K562 (cell line): ENCODE measurements around the gene CD14.

ENCODE experiments used
- ARNT ChIP-seq, 2 experiments: fragments of 450-650 bp; IDR thresholded peaks; 2 replicates each; pipeline ENCODE4 v1.6.1; 2016; ENCODE audit warnings: mild to moderate bottlenecking in 1 of 2
- CHD1 ChIP-seq: fragments of 200-600 bp; sonication (generic); IDR thresholded peaks from one replicate; pipeline ENCODE4 v1.6.1; 2012; ENCODE audit warnings: mild to moderate bottlenecking, moderate library complexity, low read length, inconsistent platforms
- CTCF ChIP-seq, 3 experiments: IDR thresholded peaks in 2 of 3; conservative IDR thresholded peaks in 1 of 3; 2 replicates each; pipeline ENCODE4 v1.5.1; 2011 to 2012; ENCODE audit warnings: low read length in 3 of 3, mild to moderate bottlenecking in 3 of 3, control low read depth in 2 of 3, improper control_type of control experiment in 1 of 3, inconsistent platforms in 1 of 3, low read depth in 1 of 3, mixed read lengths in 1 of 3, moderate library complexity in 1 of 3; ENCODE audit not compliant: insufficient read depth in 2 of 3
- HMGN3 ChIP-seq: IDR thresholded peaks from 2 replicates; pipeline ENCODE4 v1.6.1; 2011; ENCODE audit warnings: borderline replicate concordance, low read depth, mild to moderate bottlenecking, mixed read lengths, low read length; ENCODE audit not compliant: insufficient read length; ENCODE audit errors: extremely low read depth
- NFRKB ChIP-seq: fragments of 450-650 bp; IDR thresholded peaks from 2 replicates; pipeline ENCODE4 v1.6.1; 2016; ENCODE audit warnings: low read depth
- POLR2A ChIP-seq: fragments of 450-650 bp; conservative IDR thresholded peaks from 2 replicates; pipeline ENCODE4 v1.6.1; 2016
- TAF15 ChIP-seq: fragments of 200-400 bp; formaldehyde crosslinking; IDR thresholded peaks from 2 replicates; pipeline ENCODE4 v1.6.1; 2017; ENCODE audit warnings: mild to moderate bottlenecking, low read depth, low read length, moderate library complexity
- TAF7 ChIP-seq: fragments of 450-650 bp; IDR thresholded peaks from 2 replicates; pipeline ENCODE4 v1.6.1; 2016; ENCODE audit warnings: missing genetic modification characterization, missing compliant biosample characterization
- ZFP36 ChIP-seq: fragments of 150-350 bp; IDR thresholded peaks from 2 replicates; pipeline ENCODE4 v1.6.1; 2018; ENCODE audit warnings: low read length, low read depth; ENCODE audit not compliant: partially characterized antibody
- ZNF740 ChIP-seq, 3 experiments: fragments of 200-800 bp in 1 of 3; sonication (Bioruptor generic) in 1 of 3; sonication (generic) in 1 of 3; formaldehyde crosslinking in 1 of 3; IDR thresholded peaks; 2 replicates each; pipeline versions ENCODE4 v1.6.1 to v1.8.0; 2016 to 2022; ENCODE audit warnings: mild to moderate bottlenecking in 2 of 3, missing compliant biosample characterization in 2 of 3, missing genetic modification characterization in 2 of 3, missing genetic modification reagents in 1 of 3

GRCh38 chr5:140594169-140594568 is 38.8 kb downstream of the CD14 start:
- TF ChIP-seq ZFP36 (no peak), CTCF (IDR thresholded peaks at IDR 0.05 in 2 of 3, conservative IDR thresholded peaks at IDR 0.05 in 1 of 3; ENCODE audit: insufficient read depth in 2 of 3, low read depth in 1 of 3, low read length in 3 of 3) (no peak), HMGN3 (no peak), TAF7 (no peak), ZNF740 (CRISPR knock-in tag; IDR thresholded peaks at IDR 0.05) (no peak), ZNF740 (tag; IDR thresholded peaks at IDR 0.05) (no peak), POLR2A (no peak), CHD1 (no peak), ARNT (IDR thresholded peaks at IDR 0.05) (no peak), NFRKB (no peak), TAF15 (no peak)
